ENCODE measurements around the gene YDJC. TPM values are rescaled to one million over a fixed set of nuclear protein-coding genes. Genes with fewer than 3 reads are reported as not detected.
A peak's percentile ranks its signal among the peaks of the same experiment; 100 is the strongest.
"Not testable (repeated sequence)": the region's sequence is repeated elsewhere in the genome, so short reads cannot be mapped to it uniquely, and the experiment has no call there.

YDJC gene
- total RNA-seq, 4 donors from 2014 or later: 42.2 to 72.2 (median 56.5) TPM

DNA sequence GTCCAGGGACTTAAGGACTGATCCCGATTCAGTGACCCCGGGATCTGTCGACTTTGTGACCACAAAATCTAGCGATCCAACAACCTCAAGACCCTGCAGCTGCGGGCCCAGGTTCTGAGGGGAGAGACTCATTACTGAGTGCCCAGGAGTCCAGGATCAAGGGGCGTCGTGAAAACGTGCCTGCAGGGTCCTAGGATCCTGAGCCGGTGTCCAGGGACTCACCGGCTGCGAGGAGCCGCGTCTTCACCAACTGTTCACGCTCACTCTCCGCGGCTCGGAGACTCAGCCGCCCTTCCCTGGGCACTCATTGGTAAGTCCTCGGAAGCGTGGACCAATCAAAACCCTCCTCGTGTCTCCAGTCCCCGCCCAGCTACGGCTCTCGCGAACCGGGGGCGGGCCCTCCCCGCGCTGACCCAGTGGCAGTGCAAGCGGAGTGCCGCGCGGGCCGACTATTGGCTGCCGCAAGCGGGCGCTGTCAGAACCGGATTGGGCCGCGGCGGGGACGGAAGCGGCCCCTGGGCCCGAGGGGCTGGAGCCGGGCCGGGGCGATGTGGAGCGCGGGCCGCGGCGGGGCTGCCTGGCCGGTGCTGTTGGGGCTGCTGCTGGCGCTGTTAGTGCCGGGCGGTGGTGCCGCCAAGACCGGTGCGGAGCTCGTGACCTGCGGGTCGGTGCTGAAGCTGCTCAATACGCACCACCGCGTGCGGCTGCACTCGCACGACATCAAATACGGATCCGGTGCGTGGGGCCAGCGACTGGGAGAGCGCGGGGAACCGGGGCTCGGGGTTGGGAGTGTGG lies 12.2 kb upstream of the YDJC start, which contains the start of gene SDF2L1:
TSS of gene SDF2L1 (plus strand) at position 514 of the 795 bp plus-strand sequence. CDS start at position 549, 35 bp downstream.
- peak within 1 kb of the TSS; percentile 68 for H3K4me3 ChIP-seq (ENCODE audit: low read depth, poor library complexity, severe bottlenecking)
- intact Hi-C loops (cut with DNase I; ENCODE audit: low total_unique reads): no loop called here
- TF ChIP-seq POLR2A (IDR thresholded peaks at IDR 0.05): no peak
- TF ChIP-seq, protein P1, sequence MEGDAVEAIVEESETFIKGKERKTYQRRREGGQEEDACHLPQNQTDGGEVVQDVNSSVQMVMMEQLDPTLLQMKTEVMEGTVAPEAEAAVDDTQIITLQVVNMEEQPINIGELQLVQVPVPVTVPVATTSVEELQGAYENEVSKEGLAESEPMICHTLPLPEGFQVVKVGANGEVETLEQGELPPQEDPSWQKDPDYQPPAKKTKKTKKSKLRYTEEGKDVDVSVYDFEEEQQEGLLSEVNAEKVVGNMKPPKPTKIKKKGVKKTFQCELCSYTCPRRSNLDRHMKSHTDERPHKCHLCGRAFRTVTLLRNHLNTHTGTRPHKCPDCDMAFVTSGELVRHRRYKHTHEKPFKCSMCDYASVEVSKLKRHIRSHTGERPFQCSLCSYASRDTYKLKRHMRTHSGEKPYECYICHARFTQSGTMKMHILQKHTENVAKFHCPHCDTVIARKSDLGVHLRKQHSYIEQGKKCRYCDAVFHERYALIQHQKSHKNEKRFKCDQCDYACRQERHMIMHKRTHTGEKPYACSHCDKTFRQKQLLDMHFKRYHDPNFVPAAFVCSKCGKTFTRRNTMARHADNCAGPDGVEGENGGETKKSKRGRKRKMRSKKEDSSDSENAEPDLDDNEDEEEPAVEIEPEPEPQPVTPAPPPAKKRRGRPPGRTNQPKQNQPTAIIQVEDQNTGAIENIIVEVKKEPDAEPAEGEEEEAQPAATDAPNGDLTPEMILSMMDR (IDR thresholded peaks at IDR 0.05): no peak
- WGBS, 2 donors: 1 to 2% methylated on average over 25 to 41 of the region's 76 CpGs
- DNase-seq (ENCODE audit: low spot score in 2 of 2): peak; percentile 98 to 100

DNA sequence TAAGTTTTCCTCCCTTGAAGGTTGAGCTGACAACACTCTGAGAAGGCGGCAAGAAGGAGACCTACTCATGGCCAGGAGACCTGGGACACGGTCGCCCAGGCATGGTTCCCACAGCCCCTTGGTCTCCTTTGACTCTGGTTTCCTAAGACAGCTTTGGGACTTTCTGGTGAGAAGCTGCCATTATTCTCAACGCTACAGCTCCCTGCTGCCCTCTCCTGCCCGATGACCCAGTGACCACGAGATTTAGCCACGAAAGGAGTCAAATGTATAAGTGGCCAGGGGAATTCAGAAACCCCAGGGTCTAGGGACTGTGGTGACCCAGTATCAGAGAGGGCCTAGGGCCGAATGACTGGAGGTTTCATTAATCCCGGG lies 11.6 kb upstream of the YDJC start:
- no peak for TF ChIP-seq POLR2A (IDR thresholded peaks at IDR 0.05)
- TF ChIP-seq, protein P1 (IDR thresholded peaks at IDR 0.05): no peak
- intact Hi-C loops (cut with DNase I; ENCODE audit: low total_unique reads): no loop called here
- 14 to 25% methylated on average over 9 of the region's 9 CpGs for WGBS, 2 donors
- H3K4me3 ChIP-seq (ENCODE audit: low read depth, poor library complexity, severe bottlenecking): peak overlapping the region; percentile 21
- no peak for DNase-seq (ENCODE audit: low spot score in 2 of 2)

DNA sequence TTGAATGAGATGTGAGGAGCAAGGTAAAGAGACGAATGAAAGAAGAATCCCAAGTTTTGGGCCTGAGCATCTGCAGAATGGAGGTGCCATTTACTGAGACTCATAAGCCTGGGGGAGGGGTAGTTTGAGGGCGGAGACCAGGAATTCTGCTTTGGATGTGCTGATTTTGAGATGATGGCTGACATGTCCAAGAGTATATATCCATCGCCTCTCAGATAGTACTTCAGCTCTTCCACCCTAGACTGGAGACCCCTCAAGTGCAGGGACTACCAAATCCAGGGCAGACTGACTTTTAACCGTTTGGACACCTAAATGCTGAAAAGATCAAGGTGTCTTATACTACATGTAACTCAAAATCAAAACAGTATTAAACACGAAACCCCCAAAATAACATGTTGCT lies 11.0 kb upstream of the YDJC start:
- TF ChIP-seq, protein P1 (IDR thresholded peaks at IDR 0.05): no peak
- no peak for TF ChIP-seq POLR2A (IDR thresholded peaks at IDR 0.05)
- DNase-seq (ENCODE audit: low spot score in 2 of 2): no peak
- H3K4me3 ChIP-seq (ENCODE audit: low read depth, poor library complexity, severe bottlenecking): no peak overlapping the region
- intact Hi-C loops (cut with DNase I; ENCODE audit: low total_unique reads): no loop called here
- 89% methylated on average over 5 of the region's 5 CpGs for WGBS, 2 donors

DNA sequence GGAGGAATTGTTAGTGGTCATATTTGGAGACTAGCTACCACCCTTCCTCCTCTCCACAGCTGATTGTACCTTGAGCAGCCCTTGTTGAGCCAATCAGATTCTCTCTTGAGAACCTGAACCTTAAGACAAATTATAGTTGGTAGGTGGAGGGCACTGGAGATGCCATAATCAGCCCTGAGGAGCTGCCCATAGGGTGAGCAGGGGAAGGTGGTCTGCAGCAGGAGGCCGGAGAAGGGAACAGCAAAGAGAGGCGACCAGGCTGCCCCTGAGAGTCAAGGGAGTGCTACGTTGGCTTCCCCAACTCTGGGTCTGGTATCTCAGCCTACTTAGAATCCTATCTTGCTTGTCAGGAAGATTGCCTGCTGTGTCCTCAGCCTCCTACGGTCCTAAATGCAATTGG lies 9.5 kb upstream of the YDJC start:
- TF ChIP-seq, protein P1 (IDR thresholded peaks at IDR 0.05): no peak
- TF ChIP-seq POLR2A (IDR thresholded peaks at IDR 0.05): no peak
- no peak overlapping the region for H3K4me3 ChIP-seq (ENCODE audit: low read depth, poor library complexity, severe bottlenecking)
- no peak for DNase-seq (ENCODE audit: low spot score in 2 of 2)
- intact Hi-C loops (cut with DNase I; ENCODE audit: low total_unique reads): no loop called here
- WGBS, 2 donors: 76 to 87% methylated on average over 4 of the region's 4 CpGs

DNA sequence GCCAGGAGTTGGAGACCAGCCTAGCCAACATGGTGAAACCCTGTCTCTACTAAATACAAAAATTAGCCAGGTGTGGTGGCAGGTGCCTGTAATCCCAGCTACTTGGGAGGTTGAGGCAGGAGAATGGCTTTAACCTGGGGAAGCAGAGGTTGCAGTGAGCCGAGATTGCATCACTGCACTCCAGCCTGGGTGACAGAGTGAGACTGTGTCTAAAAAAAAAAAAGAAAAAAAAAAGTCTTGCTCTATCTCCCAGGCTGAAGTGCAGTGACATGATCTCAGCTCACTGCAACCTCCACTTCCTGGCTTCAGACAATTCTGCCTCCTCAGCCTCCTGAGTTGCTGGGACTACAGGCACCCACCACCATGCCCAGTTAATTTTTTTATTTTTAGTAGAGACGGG lies 7.6 kb upstream of the YDJC start:
- intact Hi-C loops (cut with DNase I; ENCODE audit: low total_unique reads); H3K4me3 ChIP-seq (ENCODE audit: low read depth, poor library complexity, severe bottlenecking); DNase-seq (ENCODE audit: low spot score in 2 of 2): not testable (repeated sequence)
- 81 to 88% methylated on average over 2 of the region's 2 CpGs for whole genome bisulfite sequencing, 2 donors

DNA sequence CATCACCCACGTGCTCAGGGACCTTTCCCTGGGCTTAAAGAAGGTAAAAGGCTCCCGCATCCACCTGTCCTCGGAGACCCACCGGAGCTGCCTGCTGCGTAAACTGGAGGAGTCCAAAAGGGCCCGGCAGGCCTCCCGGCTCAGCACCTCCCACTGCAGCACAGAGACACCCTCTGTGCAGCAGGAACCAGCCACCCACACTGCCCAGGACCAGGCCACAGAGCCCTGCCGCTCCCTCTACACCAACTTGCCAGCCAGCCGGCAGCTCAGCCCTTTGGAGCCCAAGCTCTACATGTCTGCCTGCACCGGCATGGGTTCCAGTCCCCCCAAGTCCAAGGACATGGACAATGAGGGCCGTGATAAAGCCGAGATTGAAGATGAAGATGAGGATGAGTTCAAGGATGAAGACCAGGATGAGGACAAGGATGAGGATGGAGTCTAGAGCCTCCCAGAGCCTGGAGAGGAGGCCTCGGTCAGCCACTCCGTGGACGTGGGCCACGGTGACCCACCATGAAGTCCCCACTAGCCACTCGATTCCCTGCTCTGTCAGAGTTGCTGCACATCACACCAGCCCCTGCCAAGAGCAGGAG lies 6.9 kb upstream of the YDJC start:
- intact Hi-C loops (cut with DNase I; ENCODE audit: low total_unique reads): no loop called here
- DNase-seq (ENCODE audit: low spot score in 2 of 2): no peak
- 91 to 93% methylated on average over 17 of the region's 17 CpGs for WGBS, 2 donors
- no peak for TF ChIP-seq POLR2A (IDR thresholded peaks at IDR 0.05)
- TF ChIP-seq, protein P1 (IDR thresholded peaks at IDR 0.05): no peak
- H3K4me3 ChIP-seq (ENCODE audit: low read depth, poor library complexity, severe bottlenecking): no peak overlapping the region

All from lower leg skin (tissue), 4 donors.